ENCODE measurements around the gene LTBP1.

The LTBP1 gene

DNA sequence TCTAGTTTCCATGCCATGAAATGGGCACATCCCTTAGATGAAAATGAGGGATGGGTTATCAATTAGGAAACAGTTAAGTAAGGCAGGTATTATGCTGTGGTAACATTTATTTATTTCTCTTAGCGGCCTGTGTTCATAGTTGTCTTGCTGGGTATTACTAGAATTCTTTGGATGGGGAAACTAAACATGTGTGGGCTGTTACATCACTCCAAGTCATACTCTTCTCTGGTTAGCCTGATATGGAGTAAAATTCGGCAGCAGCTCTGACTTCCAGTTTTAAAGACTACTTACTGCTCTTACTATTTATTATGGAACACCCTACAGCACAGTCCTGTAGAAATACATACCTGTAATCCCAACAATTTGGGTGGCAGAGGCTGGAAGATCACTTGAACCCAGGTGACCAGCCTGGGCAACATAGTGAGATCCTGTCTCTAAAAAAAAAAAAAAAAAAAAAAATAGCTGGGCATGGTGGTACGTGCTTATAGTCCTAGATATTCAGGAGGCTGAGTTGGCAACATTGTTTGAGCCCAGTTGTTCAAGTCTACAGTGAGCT, 496.6 kb downstream of the LTBP1 start:
- DNase-seq = no peak

DNA sequence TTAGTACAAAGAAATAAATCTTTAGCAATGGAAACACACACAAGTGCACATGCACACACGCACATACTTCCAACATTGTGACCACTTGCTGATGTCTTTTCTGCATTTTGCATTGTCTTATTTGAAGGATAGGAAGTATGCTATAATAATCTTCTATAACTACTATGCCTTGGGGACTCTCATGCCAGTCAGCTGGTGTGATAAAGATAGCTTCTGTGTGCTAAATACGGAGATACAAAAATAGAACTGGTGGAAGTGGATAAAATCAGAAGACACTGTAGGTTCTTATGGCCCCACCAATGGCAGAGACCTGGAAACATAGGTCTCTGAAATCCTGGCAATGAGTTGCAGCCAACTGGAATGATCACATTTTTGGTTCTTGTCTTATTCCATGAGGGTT, 498.2 kb downstream of the LTBP1 start:
- no peak for DNase-seq

DNA sequence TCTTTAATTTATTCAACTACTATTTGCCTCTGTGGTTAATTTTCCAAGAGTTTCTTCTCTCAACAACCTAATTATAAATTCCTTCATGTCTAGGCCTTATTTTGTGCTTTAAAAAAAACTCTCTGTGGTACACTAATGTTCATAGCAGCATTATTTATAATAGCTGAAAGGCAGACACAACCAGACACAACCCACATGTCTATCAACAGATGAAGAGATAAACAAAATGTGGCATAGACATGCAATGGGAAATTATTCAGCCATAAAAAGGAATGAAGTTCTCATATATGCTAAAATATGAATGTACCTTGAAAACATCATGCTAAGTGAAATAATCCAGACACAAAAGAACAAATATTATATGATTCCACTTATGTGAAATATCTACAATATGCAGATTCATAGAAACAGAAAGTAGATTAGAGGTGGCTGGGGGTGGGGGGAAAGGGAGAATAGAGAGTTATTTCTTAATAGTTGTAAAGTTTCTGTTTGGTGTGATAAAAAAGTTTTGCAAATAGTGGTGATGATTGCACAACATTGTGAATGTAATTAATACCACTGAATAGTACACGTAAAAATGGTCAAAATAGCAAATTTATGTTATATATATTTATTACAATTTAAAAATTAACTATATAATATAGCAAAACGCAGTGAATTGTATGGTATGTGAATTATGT, 501.6 kb downstream of the LTBP1 start:
- DNase-seq = no peak

Data from CD4-positive, alpha-beta T cell treated with Interleukin-17A for 1 hour (primary cell).